Endodermal cell (in vitro differentiated cells): Measurements from ENCODE around the gene CNDP2. TPM values are rescaled to one million over a fixed set of nuclear protein-coding genes. Genes with fewer than 3 reads are reported as not detected.

Experiments used
- DNase-seq: peaks from one replicate; pipeline ENCODE4 v3.0.0-alpha.2; 2017
- H3K27ac ChIP-seq: 2 replicates; pipeline ENCODE4 v1.5.1; 2013; ENCODE audit warnings: mild to moderate bottlenecking, low read depth, low read length, moderate library complexity
- H3K27me3 ChIP-seq: 2 replicates; pipeline ENCODE4 v1.6.1; 2013; ENCODE audit warnings: mild to moderate bottlenecking, low read length, moderate library complexity; ENCODE audit not compliant: insufficient read depth, control insufficient read depth, poor library complexity, severe bottlenecking
- H3K36me3 ChIP-seq: 2 replicates; pipeline ENCODE4 v1.7.0; 2013; ENCODE audit warnings: mild to moderate bottlenecking, low read length, moderate library complexity; ENCODE audit not compliant: control insufficient read depth, insufficient read depth
- H3K4me1 ChIP-seq: one replicate; pipeline ENCODE4 v1.7.0; 2013; ENCODE audit warnings: low read length; ENCODE audit not compliant: control insufficient read depth, insufficient read depth
- H3K4me3 ChIP-seq: 2 replicates; pipeline ENCODE4 v1.5.1; 2013; ENCODE audit warnings: mild to moderate bottlenecking, low read length, moderate library complexity
- H3K9ac ChIP-seq: 2 replicates; pipeline ENCODE4 v1.6.1; 2013; ENCODE audit warnings: mild to moderate bottlenecking, low read length, moderate library complexity; ENCODE audit not compliant: poor library complexity, severe bottlenecking; ENCODE audit errors: extremely low read depth
- H3K9me3 ChIP-seq: 2 replicates; pipeline ENCODE4 v1.6.1; 2013; ENCODE audit warnings: mild to moderate bottlenecking, low read length, moderate library complexity; ENCODE audit not compliant: control insufficient read depth
- H3K27ac Mint-ChIP-seq: 2 replicates; pipeline ENCODE4 v1.8.0; 2020; ENCODE audit warnings: mixed read lengths
- H3K27me3 Mint-ChIP-seq: 2 replicates; pipeline ENCODE4 v1.8.0; 2021; ENCODE audit warnings: mild to moderate bottlenecking, mixed read lengths; ENCODE audit not compliant: insufficient read depth
- H3K36me3 Mint-ChIP-seq: 2 replicates; pipeline ENCODE4 v1.8.0; 2020; ENCODE audit warnings: low read depth, mixed read lengths
- H3K4me1 Mint-ChIP-seq: 2 replicates; pipeline ENCODE4 v1.8.0; 2020; ENCODE audit warnings: mixed read lengths
- H3K4me3 Mint-ChIP-seq: 2 replicates; pipeline ENCODE4 v1.8.0; 2020; ENCODE audit warnings: mild to moderate bottlenecking, moderate library complexity, mixed read lengths
- H3K9me3 Mint-ChIP-seq: 2 replicates; pipeline ENCODE4 v1.8.0; 2020; ENCODE audit warnings: mild to moderate bottlenecking, mixed read lengths
- WGBS, 2 experiments: methylation state at CpG; one replicate each; pipeline versions ENCODE4 v1.1.5 to v1.1.7; 2013; ENCODE audit warnings: missing lambda C conversion rate in 2 of 2, mixed read lengths in 1 of 2; ENCODE audit not compliant: insufficient coverage in 1 of 2, insufficient read length in 1 of 2; 5-methylcytosine and 5-hydroxymethylcytosine counted together
- total RNA-seq, 2 donors: library from RNA; stranded (reverse); fragmentation: NEBNext Ultra II Directional in 1 of 2; extraction: Animal tissue kit (Norgen Biotek cat#: 25700) in 1 of 2; gene quantifications; 2 replicates in 1 of 2; 3 replicates in 1 of 2; pipeline ENCODE4 v1.2.1, GENCODE V29; 2021
- TF ChIP-seq, protein P1 (sequence below): fragments of 200-600 bp; sonication (generic); conservative IDR thresholded peaks from 2 replicates; pipeline ENCODE4 v1.5.0; 2021; ENCODE audit warnings: antibody characterized with exemption, mild to moderate bottlenecking

The CNDP2 gene
- total RNA-seq, 2 donors from 2014 or later, result 385 to 416 TPM

- 94 to 97% methylated on average over 6 to 7 of the region's 7 CpGs for WGBS, 2 experiments
- peaks cover 3% of the 10 kb centered on the region for H3K4me1 Mint-ChIP-seq
- H3K27me3 Mint-ChIP-seq, result peaks cover 42% of the 10 kb centered on the region
- H3K36me3 Mint-ChIP-seq, result no peaks in the 10 kb centered on the region
- H3K9ac ChIP-seq, result no peak overlapping the region
- H3K27ac Mint-ChIP-seq, result no peak overlapping the region
- H3K36me3 ChIP-seq, result no peaks in the 10 kb centered on the region
- no peak overlapping the region for H3K4me3 ChIP-seq
- H3K4me1 ChIP-seq, result no peaks in the 10 kb centered on the region
- no peak overlapping the region for H3K27ac ChIP-seq
- TF ChIP-seq, protein P1, sequence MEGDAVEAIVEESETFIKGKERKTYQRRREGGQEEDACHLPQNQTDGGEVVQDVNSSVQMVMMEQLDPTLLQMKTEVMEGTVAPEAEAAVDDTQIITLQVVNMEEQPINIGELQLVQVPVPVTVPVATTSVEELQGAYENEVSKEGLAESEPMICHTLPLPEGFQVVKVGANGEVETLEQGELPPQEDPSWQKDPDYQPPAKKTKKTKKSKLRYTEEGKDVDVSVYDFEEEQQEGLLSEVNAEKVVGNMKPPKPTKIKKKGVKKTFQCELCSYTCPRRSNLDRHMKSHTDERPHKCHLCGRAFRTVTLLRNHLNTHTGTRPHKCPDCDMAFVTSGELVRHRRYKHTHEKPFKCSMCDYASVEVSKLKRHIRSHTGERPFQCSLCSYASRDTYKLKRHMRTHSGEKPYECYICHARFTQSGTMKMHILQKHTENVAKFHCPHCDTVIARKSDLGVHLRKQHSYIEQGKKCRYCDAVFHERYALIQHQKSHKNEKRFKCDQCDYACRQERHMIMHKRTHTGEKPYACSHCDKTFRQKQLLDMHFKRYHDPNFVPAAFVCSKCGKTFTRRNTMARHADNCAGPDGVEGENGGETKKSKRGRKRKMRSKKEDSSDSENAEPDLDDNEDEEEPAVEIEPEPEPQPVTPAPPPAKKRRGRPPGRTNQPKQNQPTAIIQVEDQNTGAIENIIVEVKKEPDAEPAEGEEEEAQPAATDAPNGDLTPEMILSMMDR, result no peak
- no peaks in the 10 kb centered on the region for H3K9me3 Mint-ChIP-seq
- no peak for DNase-seq
- no peak overlapping the region for H3K4me3 Mint-ChIP-seq
- H3K9me3 ChIP-seq, result no peaks in the 10 kb centered on the region
- peaks cover 37% of the 10 kb centered on the region for H3K27me3 ChIP-seq
Observed at GRCh38 chr18:74460825-74461224, 35.3 kb upstream of the CNDP2 start.

GRCh38 chr18:74463254-74463653 is 32.9 kb upstream of the CNDP2 start:
- no peak overlapping the region for H3K4me3 Mint-ChIP-seq
- H3K4me1 Mint-ChIP-seq, result peaks cover 2% of the 10 kb centered on the region
- TF ChIP-seq, protein P1, result no peak
- H3K4me3 ChIP-seq, result no peak overlapping the region
- no peak overlapping the region for H3K27ac ChIP-seq
- no peaks in the 10 kb centered on the region for H3K4me1 ChIP-seq
- no peaks in the 10 kb centered on the region for H3K36me3 ChIP-seq
- no peaks in the 10 kb centered on the region for H3K9me3 Mint-ChIP-seq
- no peaks in the 10 kb centered on the region for H3K9me3 ChIP-seq
- peaks cover 15% of the 10 kb centered on the region for H3K27me3 ChIP-seq
- H3K27me3 Mint-ChIP-seq, result peaks cover 23% of the 10 kb centered on the region
- 90 to 94% methylated on average over 4 to 8 of the region's 8 CpGs for WGBS, 2 experiments
- no peak overlapping the region for H3K9ac ChIP-seq
- no peak for DNase-seq
- H3K27ac Mint-ChIP-seq, result no peak overlapping the region
- no peaks in the 10 kb centered on the region for H3K36me3 Mint-ChIP-seq

- H3K4me3 Mint-ChIP-seq, result no peak overlapping the region
- no peak for DNase-seq
- WGBS, 2 experiments, result 100% methylated on average over 1 of the region's 1 CpG
- H3K9me3 Mint-ChIP-seq, result no peaks in the 10 kb centered on the region
- H3K27me3 Mint-ChIP-seq, result peaks cover 16% of the 10 kb centered on the region
- H3K9ac ChIP-seq, result no peak overlapping the region
- TF ChIP-seq, protein P1, result no peak
- H3K36me3 ChIP-seq, result no peaks in the 10 kb centered on the region
- H3K27me3 ChIP-seq, result peaks cover 8% of the 10 kb centered on the region
- H3K4me1 Mint-ChIP-seq, result peaks cover 2% of the 10 kb centered on the region
- H3K36me3 Mint-ChIP-seq, result no peaks in the 10 kb centered on the region
- H3K4me3 ChIP-seq, result no peak overlapping the region
- no peaks in the 10 kb centered on the region for H3K4me1 ChIP-seq
- H3K27ac ChIP-seq, result no peak overlapping the region
- H3K27ac Mint-ChIP-seq, result no peak overlapping the region
- H3K9me3 ChIP-seq, result no peaks in the 10 kb centered on the region
Observed at GRCh38 chr18:74463983-74464382, 32.2 kb upstream of the CNDP2 start.
